ENCODE data around the gene MACROD1. TPM values are rescaled to one million over a fixed set of nuclear protein-coding genes. Genes with fewer than 3 reads are reported as not detected.
A peak's percentile ranks its signal among the peaks of the same experiment; 100 is the strongest.

The MACROD1 gene
- total and polyA plus RNA-seq, 2 of the 13 experiments (the other 11 are each of a cell fraction or from before 2014, with no cell fraction given), result 23.1 to 34.5 TPM

DNA sequence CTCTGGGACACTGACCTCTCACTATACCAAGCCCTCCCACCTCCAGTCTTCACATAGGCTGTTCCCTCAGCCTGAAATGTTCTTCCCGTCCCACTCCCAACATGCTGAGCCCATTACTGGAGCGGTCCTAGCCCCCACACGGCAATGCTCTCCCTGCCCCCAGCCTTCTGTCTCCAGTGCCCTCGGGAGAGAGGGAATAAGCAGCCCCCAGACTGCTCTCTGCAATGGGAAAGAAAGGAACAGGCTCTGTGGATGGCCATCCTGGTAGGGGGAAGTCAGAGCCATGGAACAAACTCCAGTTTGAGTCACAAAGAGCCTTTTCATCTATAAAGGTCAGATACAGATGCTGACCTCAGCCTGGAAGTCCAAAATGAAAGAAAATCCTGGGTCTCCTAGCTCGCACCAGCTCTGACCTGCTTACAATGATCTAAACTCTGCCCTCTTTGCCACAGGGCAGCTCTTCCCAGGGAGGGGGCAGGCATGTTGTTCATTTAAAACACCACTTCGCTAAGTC lies 67.5 kb downstream of the MACROD1 start (continued):
- TF ChIP-seq, protein P1, sequence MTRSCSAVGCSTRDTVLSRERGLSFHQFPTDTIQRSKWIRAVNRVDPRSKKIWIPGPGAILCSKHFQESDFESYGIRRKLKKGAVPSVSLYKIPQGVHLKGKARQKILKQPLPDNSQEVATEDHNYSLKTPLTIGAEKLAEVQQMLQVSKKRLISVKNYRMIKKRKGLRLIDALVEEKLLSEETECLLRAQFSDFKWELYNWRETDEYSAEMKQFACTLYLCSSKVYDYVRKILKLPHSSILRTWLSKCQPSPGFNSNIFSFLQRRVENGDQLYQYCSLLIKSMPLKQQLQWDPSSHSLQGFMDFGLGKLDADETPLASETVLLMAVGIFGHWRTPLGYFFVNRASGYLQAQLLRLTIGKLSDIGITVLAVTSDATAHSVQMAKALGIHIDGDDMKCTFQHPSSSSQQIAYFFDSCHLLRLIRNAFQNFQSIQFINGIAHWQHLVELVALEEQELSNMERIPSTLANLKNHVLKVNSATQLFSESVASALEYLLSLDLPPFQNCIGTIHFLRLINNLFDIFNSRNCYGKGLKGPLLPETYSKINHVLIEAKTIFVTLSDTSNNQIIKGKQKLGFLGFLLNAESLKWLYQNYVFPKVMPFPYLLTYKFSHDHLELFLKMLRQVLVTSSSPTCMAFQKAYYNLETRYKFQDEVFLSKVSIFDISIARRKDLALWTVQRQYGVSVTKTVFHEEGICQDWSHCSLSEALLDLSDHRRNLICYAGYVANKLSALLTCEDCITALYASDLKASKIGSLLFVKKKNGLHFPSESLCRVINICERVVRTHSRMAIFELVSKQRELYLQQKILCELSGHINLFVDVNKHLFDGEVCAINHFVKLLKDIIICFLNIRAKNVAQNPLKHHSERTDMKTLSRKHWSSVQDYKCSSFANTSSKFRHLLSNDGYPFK (CRISPR knock-in tag; IDR thresholded peaks at IDR 0.05; ENCODE audit: borderline replicate concordance), result peak; percentile 32; the same call in 1 of the 2 replicates
- TF ChIP-seq ZNF510 (CRISPR knock-in tag; IDR thresholded peaks at IDR 0.05; ENCODE audit: low read depth) (no peak), ZNF607 (CRISPR knock-in tag; IDR thresholded peaks at IDR 0.05; ENCODE audit: borderline replicate concordance) (no peak), ZNF776 (CRISPR knock-in tag; IDR thresholded peaks at IDR 0.05) (no peak), ZNF207 (IDR thresholded peaks at IDR 0.05; ENCODE audit: borderline replicate concordance) (no peak), ZNF12 (CRISPR knock-in tag; IDR thresholded peaks at IDR 0.05) (no peak), PAF1 (CRISPR knock-in tag; IDR thresholded peaks at IDR 0.05) (no peak), ZNF7 (CRISPR knock-in tag; IDR thresholded peaks at IDR 0.05) (no peak), GATA4 (IDR thresholded peaks at IDR 0.05; ENCODE audit: borderline replicate concordance, low read depth) (no peak), SNAPC2 (CRISPR knock-in tag; IDR thresholded peaks at IDR 0.05) (no peak), SAFB2 (CRISPR knock-in tag; IDR thresholded peaks at IDR 0.05; ENCODE audit: borderline replicate concordance, low read depth) (no peak), SIX1 (CRISPR knock-in tag; IDR thresholded peaks at IDR 0.05; ENCODE audit: borderline replicate concordance) (no peak), SNRNP70 (IDR thresholded peaks at IDR 0.05; ENCODE audit: low read depth, low read length) (no peak), RFX1 (IDR thresholded peaks at IDR 0.05) (no peak), ZNF546 (CRISPR knock-in tag; conservative IDR thresholded peaks at IDR 0.05) (no peak), KLF13 (CRISPR knock-in tag; IDR thresholded peaks at IDR 0.05) (no peak), CCDC6 (CRISPR knock-in tag; IDR thresholded peaks at IDR 0.05) (no peak)
- TF ChIP-seq, protein P2, sequence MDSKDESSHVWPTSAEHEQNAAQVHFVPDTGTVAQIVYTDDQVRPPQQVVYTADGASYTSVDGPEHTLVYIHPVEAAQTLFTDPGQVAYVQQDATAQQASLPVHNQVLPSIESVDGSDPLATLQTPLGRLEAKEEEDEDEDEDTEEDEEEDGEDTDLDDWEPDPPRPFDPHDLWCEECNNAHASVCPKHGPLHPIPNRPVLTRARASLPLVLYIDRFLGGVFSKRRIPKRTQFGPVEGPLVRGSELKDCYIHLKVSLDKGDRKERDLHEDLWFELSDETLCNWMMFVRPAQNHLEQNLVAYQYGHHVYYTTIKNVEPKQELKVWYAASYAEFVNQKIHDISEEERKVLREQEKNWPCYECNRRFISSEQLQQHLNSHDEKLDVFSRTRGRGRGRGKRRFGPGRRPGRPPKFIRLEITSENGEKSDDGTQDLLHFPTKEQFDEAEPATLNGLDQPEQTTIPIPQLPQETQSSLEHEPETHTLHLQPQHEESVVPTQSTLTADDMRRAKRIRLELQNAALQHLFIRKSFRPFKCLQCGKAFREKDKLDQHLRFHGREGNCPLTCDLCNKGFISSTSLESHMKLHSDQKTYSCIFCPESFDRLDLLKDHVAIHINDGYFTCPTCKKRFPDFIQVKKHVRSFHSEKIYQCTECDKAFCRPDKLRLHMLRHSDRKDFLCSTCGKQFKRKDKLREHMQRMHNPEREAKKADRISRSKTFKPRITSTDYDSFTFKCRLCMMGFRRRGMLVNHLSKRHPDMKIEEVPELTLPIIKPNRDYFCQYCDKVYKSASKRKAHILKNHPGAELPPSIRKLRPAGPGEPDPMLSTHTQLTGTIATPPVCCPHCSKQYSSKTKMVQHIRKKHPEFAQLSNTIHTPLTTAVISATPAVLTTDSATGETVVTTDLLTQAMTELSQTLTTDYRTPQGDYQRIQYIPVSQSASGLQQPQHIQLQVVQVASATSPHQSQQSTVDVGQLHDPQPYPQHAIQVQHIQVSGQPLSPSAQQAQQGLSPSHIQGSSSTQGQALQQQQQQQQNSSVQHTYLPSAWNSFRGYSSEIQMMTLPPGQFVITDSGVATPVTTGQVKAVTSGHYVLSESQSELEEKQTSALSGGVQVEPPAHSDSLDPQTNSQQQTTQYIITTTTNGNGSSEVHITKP (CRISPR knock-in tag; IDR thresholded peaks at IDR 0.05; ENCODE audit: low read depth), result no peak
- TF ChIP-seq, protein P3, sequence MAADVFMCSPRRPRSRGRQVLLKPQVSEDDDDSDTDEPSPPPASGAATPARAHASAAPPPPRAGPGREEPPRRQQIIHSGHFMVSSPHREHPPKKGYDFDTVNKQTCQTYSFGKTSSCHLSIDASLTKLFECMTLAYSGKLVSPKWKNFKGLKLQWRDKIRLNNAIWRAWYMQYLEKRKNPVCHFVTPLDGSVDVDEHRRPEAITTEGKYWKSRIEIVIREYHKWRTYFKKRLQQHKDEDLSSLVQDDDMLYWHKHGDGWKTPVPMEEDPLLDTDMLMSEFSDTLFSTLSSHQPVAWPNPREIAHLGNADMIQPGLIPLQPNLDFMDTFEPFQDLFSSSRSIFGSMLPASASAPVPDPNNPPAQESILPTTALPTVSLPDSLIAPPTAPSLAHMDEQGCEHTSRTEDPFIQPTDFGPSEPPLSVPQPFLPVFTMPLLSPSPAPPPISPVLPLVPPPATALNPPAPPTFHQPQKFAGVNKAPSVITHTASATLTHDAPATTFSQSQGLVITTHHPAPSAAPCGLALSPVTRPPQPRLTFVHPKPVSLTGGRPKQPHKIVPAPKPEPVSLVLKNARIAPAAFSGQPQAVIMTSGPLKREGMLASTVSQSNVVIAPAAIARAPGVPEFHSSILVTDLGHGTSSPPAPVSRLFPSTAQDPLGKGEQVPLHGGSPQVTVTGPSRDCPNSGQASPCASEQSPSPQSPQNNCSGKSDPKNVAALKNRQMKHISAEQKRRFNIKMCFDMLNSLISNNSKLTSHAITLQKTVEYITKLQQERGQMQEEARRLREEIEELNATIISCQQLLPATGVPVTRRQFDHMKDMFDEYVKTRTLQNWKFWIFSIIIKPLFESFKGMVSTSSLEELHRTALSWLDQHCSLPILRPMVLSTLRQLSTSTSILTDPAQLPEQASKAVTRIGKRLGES (CRISPR knock-in tag; IDR thresholded peaks at IDR 0.05; ENCODE audit: borderline replicate concordance), result no peak
- TF ChIP-seq, protein P4, sequence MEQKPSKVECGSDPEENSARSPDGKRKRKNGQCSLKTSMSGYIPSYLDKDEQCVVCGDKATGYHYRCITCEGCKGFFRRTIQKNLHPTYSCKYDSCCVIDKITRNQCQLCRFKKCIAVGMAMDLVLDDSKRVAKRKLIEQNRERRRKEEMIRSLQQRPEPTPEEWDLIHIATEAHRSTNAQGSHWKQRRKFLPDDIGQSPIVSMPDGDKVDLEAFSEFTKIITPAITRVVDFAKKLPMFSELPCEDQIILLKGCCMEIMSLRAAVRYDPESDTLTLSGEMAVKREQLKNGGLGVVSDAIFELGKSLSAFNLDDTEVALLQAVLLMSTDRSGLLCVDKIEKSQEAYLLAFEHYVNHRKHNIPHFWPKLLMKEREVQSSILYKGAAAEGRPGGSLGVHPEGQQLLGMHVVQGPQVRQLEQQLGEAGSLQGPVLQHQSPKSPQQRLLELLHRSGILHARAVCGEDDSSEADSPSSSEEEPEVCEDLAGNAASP (CRISPR knock-in tag; IDR thresholded peaks at IDR 0.05; ENCODE audit: borderline replicate concordance), result no peak

Data from HepG2 (cell line).